HCT116 (cell line): ENCODE results near the gene MEIS2.

ENCODE experiments used
- CEBPB ChIP-seq: IDR thresholded peaks from 2 replicates; pipeline ENCODE4 v1.6.1; 2012; ENCODE audit warnings: low read depth
- CTCF ChIP-seq, 3 experiments: fragments of 200-600 bp in 1 of 3; sonication (generic) in 1 of 3; IDR thresholded peaks in 2 of 3; conservative IDR thresholded peaks in 1 of 3; 2 replicates each; pipeline ENCODE4 v1.5.1; 2012 to 2017; ENCODE audit warnings: low read depth in 2 of 3, low read length in 2 of 3, antibody characterized with exemption in 1 of 3, borderline replicate concordance in 1 of 3, control low read depth in 1 of 3, mild to moderate bottlenecking in 1 of 3, mixed read lengths in 1 of 3, mixed run types in 1 of 3, moderate library complexity in 1 of 3; ENCODE audit not compliant: insufficient read depth in 1 of 3
- ELF1 ChIP-seq: IDR thresholded peaks from 2 replicates; pipeline ENCODE4 v1.6.1; 2012; ENCODE audit warnings: low read depth, borderline replicate concordance
- EZH2 ChIP-seq: fragments of 200-600 bp; sonication (generic); IDR thresholded peaks from 2 replicates; pipeline ENCODE4 v1.6.1; 2017; ENCODE audit warnings: antibody characterized with exemption, mixed run types
- EZH2phosphoT487 ChIP-seq: fragments of 200-600 bp; IDR thresholded peaks from 2 replicates; pipeline ENCODE4 v1.6.1; 2018; ENCODE audit warnings: antibody characterized with exemption, borderline replicate concordance
- JUND ChIP-seq: IDR thresholded peaks from 2 replicates; pipeline ENCODE4 v1.6.1; 2012
- MAX ChIP-seq: IDR thresholded peaks from 2 replicates; pipeline ENCODE4 v1.6.1; 2012
- POLR2A ChIP-seq: IDR thresholded peaks from 2 replicates; pipeline ENCODE4 v1.7.0; 2011; ENCODE audit warnings: borderline replicate concordance; ENCODE audit not compliant: insufficient read depth, insufficient read length; ENCODE audit errors: extremely low read depth
- POLR2AphosphoS5 ChIP-seq: IDR thresholded peaks from 2 replicates; pipeline ENCODE4 v1.6.1; 2011; ENCODE audit warnings: mild to moderate bottlenecking, low read depth, low read length, moderate library complexity
- REST ChIP-seq: IDR thresholded peaks from 2 replicates; pipeline ENCODE4 v1.6.1; 2012; ENCODE audit warnings: low read depth

GRCh38 chr15:37045859-37046740 is 54.2 kb downstream of the MEIS2 start:
- TF ChIP-seq EZH2phosphoT487: no peak
- TF ChIP-seq POLR2A: no peak
- no peak for TF ChIP-seq CTCF (IDR thresholded peaks at IDR 0.05 in 2 of 3, conservative IDR thresholded peaks at IDR 0.05 in 1 of 3; ENCODE audit: borderline replicate concordance in 1 of 3, insufficient read depth in 1 of 3, low read depth in 2 of 3, low read length in 2 of 3)
- no peak for TF ChIP-seq CEBPB
- TF ChIP-seq ELF1: no peak
- no peak for TF ChIP-seq POLR2AphosphoS5
- TF ChIP-seq REST: no peak
- no peak for TF ChIP-seq JUND
- TF ChIP-seq EZH2: no peak
- no peak for TF ChIP-seq MAX
